ENCODE data around the gene SLX1B.
"Not testable (repeated sequence)": the region's sequence is repeated elsewhere in the genome, so short reads cannot be mapped to it uniquely, and the experiment has no call there.

Gene SLX1B

DNA sequence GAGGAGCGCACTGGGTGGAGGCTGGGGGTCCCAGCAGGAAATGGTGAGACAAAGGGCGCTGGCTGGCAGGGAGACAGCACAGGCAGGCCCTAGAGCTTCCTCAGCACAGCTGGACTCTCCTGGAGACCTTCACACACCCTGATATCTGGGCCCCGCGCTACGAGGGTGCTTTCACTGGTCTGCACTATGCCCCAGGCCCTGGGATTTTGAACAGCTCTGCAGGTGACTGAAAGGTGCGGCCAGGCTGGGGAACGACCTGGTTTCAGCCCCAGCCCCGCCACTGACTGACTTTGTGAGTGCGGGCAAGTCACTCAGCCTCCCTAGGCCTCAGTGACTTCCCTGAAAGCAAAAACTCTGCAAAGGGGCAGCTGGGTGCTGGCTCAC, 6.3 kb downstream of the SLX1B start:
- not testable (repeated sequence) for H3K4me1 ChIP-seq (ENCODE audit: control insufficient read depth in 1 of 2, insufficient read depth in 2 of 2, low read length in 2 of 2); H2BK120ac ChIP-seq (ENCODE audit: insufficient read depth, low read length, poor library complexity); DNase-seq; H3K9me3 ChIP-seq (ENCODE audit: insufficient read depth, low read depth, low read length); H4K12ac ChIP-seq (ENCODE audit: low read depth, low read length); H3K27me3 ChIP-seq (ENCODE audit: insufficient read depth, low read length); H2BK5ac ChIP-seq (ENCODE audit: low read depth, low read length, poor library complexity); H3K4me2 ChIP-seq (ENCODE audit: low read length); H3K4ac ChIP-seq (ENCODE audit: low read depth, low read length); H2AK5ac ChIP-seq (ENCODE audit: low read length); H3K23ac ChIP-seq (ENCODE audit: low read length); H2AFZ ChIP-seq (ENCODE audit: insufficient read depth, low read length, poor library complexity); H3K18ac ChIP-seq (ENCODE audit: low read length); H3K14ac ChIP-seq (ENCODE audit: low read length); H2BK12ac ChIP-seq (ENCODE audit: low read length); H3K4me3 ChIP-seq (ENCODE audit: low read depth, low read length); H3K79me1 ChIP-seq (ENCODE audit: low read length); H3K36me3 ChIP-seq (ENCODE audit: control insufficient read depth in 1 of 2, insufficient read depth in 2 of 2, low read length in 2 of 2); H4K8ac ChIP-seq (ENCODE audit: low read depth, low read length); H4K91ac ChIP-seq (ENCODE audit: low read depth, low read length); H3K27ac ChIP-seq (ENCODE audit: low read depth, low read length); H3K9ac ChIP-seq (ENCODE audit: low read length); H3K79me2 ChIP-seq (ENCODE audit: control insufficient read depth, insufficient read depth, low read length, poor library complexity)
- WGBS (ENCODE audit: extremely low coverage, insufficient coverage, insufficient read length) = no CpG with 5 or more reads among the region's 9 CpGs

DNA sequence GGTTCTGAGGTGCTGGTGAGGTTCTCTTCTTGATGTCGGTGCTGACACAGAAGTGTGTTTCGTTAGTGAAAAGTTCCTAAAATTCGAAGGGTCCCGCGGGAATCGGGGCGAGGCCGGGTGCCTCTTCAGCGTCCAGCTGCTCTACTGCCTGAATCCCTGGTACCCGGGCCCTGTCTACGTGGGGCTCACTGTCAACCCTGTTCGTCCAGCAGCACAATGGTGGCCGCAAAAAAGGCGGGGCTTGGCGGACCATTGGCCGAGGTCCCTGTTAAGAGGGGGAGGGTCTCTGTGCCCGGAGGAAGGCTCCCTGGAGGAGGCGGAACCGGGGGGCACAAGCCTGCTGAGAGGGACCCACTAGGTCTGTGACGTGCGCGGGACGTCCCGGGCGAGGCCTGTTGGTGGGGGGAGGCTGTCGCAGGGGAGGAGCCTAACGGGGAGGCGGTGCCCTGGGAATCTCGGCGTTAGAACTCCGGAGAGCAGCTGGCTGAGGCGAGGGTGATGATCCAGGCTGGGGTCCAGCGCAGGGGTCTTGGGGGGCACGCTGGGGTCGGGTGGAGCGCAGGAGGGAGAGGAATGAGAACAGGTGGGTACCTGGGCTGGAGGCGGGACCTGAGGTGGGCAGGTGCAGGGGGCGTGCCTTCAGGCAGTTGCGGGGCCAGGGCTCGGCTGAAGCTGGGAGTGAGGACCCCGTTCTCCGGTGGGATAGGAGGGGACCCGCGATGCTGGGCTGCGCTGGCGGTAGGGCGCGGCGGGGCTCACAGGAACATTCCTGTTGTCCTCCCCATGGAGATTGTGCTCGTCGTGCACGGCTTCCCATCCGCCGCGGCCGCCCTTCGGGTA, 11.9 kb downstream of the SLX1B start:
- H2AK5ac ChIP-seq (ENCODE audit: low read length); H3K27ac ChIP-seq (ENCODE audit: low read depth, low read length); H2BK120ac ChIP-seq (ENCODE audit: insufficient read depth, low read length, poor library complexity); H3K36me3 ChIP-seq (ENCODE audit: control insufficient read depth in 1 of 2, insufficient read depth in 2 of 2, low read length in 2 of 2); H2BK12ac ChIP-seq (ENCODE audit: low read length); H3K14ac ChIP-seq (ENCODE audit: low read length); H3K9me3 ChIP-seq (ENCODE audit: insufficient read depth, low read depth, low read length); H3K27me3 ChIP-seq (ENCODE audit: insufficient read depth, low read length); H3K23ac ChIP-seq (ENCODE audit: low read length); H2BK5ac ChIP-seq (ENCODE audit: low read depth, low read length, poor library complexity); H3K4me3 ChIP-seq (ENCODE audit: low read depth, low read length); H4K12ac ChIP-seq (ENCODE audit: low read depth, low read length); H3K18ac ChIP-seq (ENCODE audit: low read length); H2AFZ ChIP-seq (ENCODE audit: insufficient read depth, low read length, poor library complexity); H3K4me2 ChIP-seq (ENCODE audit: low read length); H3K4me1 ChIP-seq (ENCODE audit: control insufficient read depth in 1 of 2, insufficient read depth in 2 of 2, low read length in 2 of 2); H3K4ac ChIP-seq (ENCODE audit: low read depth, low read length); H4K8ac ChIP-seq (ENCODE audit: low read depth, low read length); H4K91ac ChIP-seq (ENCODE audit: low read depth, low read length); H3K79me1 ChIP-seq (ENCODE audit: low read length); H3K79me2 ChIP-seq (ENCODE audit: control insufficient read depth, insufficient read depth, low read length, poor library complexity); H3K9ac ChIP-seq (ENCODE audit: low read length); DNase-seq: not testable (repeated sequence)
- no CpG with 5 or more reads among the region's 57 CpGs for WGBS (ENCODE audit: extremely low coverage, insufficient coverage, insufficient read length)

DNA sequence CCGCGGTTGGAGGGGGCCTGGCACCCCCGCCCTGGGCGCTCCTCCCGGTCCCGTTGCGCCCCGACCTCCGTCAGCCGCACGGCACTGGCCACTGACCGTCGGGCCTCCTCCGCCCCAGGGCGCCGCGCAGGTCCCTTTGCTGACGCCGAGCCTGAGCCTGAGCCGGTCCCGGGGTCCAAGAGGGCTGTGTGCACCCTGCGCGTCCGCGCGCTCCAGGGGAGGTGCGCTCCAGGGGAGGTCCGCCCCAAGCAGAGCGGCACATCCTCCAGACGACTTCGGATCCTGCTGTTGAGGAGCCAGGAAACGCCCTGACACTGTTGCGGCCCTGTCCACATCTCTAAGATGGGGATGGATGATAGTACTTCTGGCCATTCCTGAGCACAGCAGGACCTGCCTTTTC, 12.6 kb downstream of the SLX1B start:
- not testable (repeated sequence) for H4K91ac ChIP-seq (ENCODE audit: low read depth, low read length); H3K9me3 ChIP-seq (ENCODE audit: insufficient read depth, low read depth, low read length); DNase-seq; H3K4ac ChIP-seq (ENCODE audit: low read depth, low read length); H3K36me3 ChIP-seq (ENCODE audit: control insufficient read depth in 1 of 2, insufficient read depth in 2 of 2, low read length in 2 of 2); H3K14ac ChIP-seq (ENCODE audit: low read length); H3K27me3 ChIP-seq (ENCODE audit: insufficient read depth, low read length); H2BK5ac ChIP-seq (ENCODE audit: low read depth, low read length, poor library complexity); H3K23ac ChIP-seq (ENCODE audit: low read length); H3K79me2 ChIP-seq (ENCODE audit: control insufficient read depth, insufficient read depth, low read length, poor library complexity); H2BK120ac ChIP-seq (ENCODE audit: insufficient read depth, low read length, poor library complexity); H2AFZ ChIP-seq (ENCODE audit: insufficient read depth, low read length, poor library complexity); H3K79me1 ChIP-seq (ENCODE audit: low read length); H2AK5ac ChIP-seq (ENCODE audit: low read length); H3K9ac ChIP-seq (ENCODE audit: low read length); H4K8ac ChIP-seq (ENCODE audit: low read depth, low read length); H3K27ac ChIP-seq (ENCODE audit: low read depth, low read length); H3K4me2 ChIP-seq (ENCODE audit: low read length); H2BK12ac ChIP-seq (ENCODE audit: low read length); H3K18ac ChIP-seq (ENCODE audit: low read length); H3K4me1 ChIP-seq (ENCODE audit: control insufficient read depth in 1 of 2, insufficient read depth in 2 of 2, low read length in 2 of 2); H3K4me3 ChIP-seq (ENCODE audit: low read depth, low read length); H4K12ac ChIP-seq (ENCODE audit: low read depth, low read length)
- no CpG with 5 or more reads among the region's 33 CpGs for WGBS (ENCODE audit: extremely low coverage, insufficient coverage, insufficient read length)

DNA sequence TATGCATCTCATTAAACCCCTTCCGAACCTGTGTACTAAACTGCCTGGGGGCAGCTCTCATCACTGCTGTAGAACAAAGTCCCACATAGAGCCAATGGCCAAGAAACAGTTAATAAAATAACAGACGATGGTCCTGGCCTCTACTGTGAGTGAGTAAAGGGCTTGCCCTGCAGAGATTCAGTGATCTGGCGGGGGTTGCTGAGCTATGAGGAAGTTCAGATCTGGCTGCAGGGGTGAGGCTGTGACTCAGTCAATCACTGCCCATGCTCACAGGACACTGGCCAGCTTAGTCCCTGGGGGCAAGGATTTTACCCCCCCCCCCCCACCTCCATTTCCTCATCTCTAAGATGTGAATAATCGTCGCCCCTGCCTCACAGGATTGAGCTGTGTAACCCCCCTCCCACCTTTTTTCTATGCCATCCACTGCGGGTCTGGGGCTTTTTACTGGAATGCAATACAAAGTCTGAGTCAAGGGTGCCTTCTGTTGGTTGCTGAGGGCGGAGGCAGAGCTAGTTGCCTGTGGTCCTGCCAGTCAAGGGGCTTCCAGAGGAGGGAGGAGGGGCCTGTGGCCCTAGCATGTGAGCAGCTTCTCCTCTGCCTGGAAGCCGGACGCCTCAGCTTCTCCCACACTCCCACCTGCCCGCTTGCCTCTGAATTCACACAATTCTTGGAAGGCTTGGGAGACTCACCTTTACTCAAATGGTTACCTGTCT, 13.5 kb downstream of the SLX1B start:
- H2BK120ac ChIP-seq (ENCODE audit: insufficient read depth, low read length, poor library complexity); H2AFZ ChIP-seq (ENCODE audit: insufficient read depth, low read length, poor library complexity): not testable (repeated sequence)

More for the DNA sequence above, 13.5 kb downstream of the SLX1B start:
- H3K27me3 ChIP-seq (ENCODE audit: insufficient read depth, low read length); H4K91ac ChIP-seq (ENCODE audit: low read depth, low read length); H3K79me1 ChIP-seq (ENCODE audit: low read length); H4K8ac ChIP-seq (ENCODE audit: low read depth, low read length); H3K4me3 ChIP-seq (ENCODE audit: low read depth, low read length); H3K9ac ChIP-seq (ENCODE audit: low read length); H2BK5ac ChIP-seq (ENCODE audit: low read depth, low read length, poor library complexity); H3K4me1 ChIP-seq (ENCODE audit: control insufficient read depth in 1 of 2, insufficient read depth in 2 of 2, low read length in 2 of 2); DNase-seq; H3K9me3 ChIP-seq (ENCODE audit: insufficient read depth, low read depth, low read length); H3K4ac ChIP-seq (ENCODE audit: low read depth, low read length); H4K12ac ChIP-seq (ENCODE audit: low read depth, low read length); H3K18ac ChIP-seq (ENCODE audit: low read length); H3K79me2 ChIP-seq (ENCODE audit: control insufficient read depth, insufficient read depth, low read length, poor library complexity); H3K27ac ChIP-seq (ENCODE audit: low read depth, low read length); H3K36me3 ChIP-seq (ENCODE audit: control insufficient read depth in 1 of 2, insufficient read depth in 2 of 2, low read length in 2 of 2); H3K14ac ChIP-seq (ENCODE audit: low read length); H2BK12ac ChIP-seq (ENCODE audit: low read length); H2AK5ac ChIP-seq (ENCODE audit: low read length); H3K4me2 ChIP-seq (ENCODE audit: low read length); H3K23ac ChIP-seq (ENCODE audit: low read length): not testable (repeated sequence)
- WGBS (ENCODE audit: extremely low coverage, insufficient coverage, insufficient read length) = no CpG with 5 or more reads among the region's 10 CpGs
